C4-2B (cell line): ENCODE data around the gene METTL15.
"Not testable (repeated sequence)": the region's sequence is repeated elsewhere in the genome, so short reads cannot be mapped to it uniquely, and the experiment has no call there.

ENCODE experiments used
- H3K27ac ChIP-seq: fragments of 450-650 bp; 2 replicates; pipeline ENCODE4 v1.5.1; 2017
- CTCF ChIP-seq: fragments of 450-650 bp; conservative IDR thresholded peaks from 2 replicates; pipeline ENCODE4 v1.5.1; 2017; ENCODE audit warnings: mild to moderate bottlenecking
- ZFX ChIP-seq: fragments of 450-650 bp; IDR thresholded peaks from 2 replicates; pipeline ENCODE4 v1.6.1; 2017

Gene METTL15

GRCh38 chr11:28303477-28304191 lies 195.4 kb downstream of the METTL15 start:
- no peak overlapping the region for H3K27ac ChIP-seq
- no peak for TF ChIP-seq CTCF
- no peak for TF ChIP-seq ZFX

DNA sequence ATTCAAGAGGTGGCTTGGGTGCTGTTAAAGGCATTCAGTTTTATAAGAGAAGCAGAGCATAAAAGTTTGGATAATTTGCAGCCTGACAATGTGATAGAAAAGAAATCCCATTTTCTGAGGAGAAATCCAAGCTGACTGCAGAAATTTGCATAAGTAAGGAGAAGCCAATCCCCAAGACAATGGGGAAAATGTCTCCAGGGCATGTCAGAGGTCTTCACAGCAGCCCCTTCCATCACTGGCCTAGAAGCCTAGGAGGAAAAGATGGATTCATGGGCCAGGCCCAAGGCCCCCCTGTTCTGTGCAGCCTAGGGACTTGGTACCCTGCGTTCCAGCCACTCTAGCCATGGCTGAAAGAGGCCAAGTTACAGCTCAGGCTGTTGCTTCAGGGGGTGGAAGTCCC lies 207.3 kb downstream of the METTL15 start:
- no peak for TF ChIP-seq ZFX
- TF ChIP-seq CTCF = no peak
- no peak overlapping the region for H3K27ac ChIP-seq

- no peak for TF ChIP-seq ZFX
These were observed 210.7 kb downstream of the METTL15 start for GRCh38 chr11:28318871-28319270.

DNA sequence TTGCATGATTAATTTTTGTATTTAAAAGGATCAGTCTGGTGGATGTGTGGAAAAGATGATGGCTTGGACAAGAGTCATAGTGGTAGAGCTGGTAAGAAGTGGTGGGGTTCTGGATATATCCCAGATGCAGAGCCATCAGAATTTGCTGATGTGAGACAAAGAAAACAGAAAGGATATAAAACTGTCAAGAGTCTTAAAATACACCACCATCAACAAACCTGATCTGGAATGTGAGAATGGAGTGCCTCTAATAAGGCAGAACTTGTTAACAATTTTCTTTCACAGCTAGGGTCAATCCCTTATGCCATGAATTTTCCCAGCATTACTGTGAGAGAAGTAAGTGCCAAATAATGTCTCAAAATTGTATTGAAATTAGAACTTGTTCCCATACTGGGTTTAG lies 215.4 kb downstream of the METTL15 start:
- H3K27ac ChIP-seq = no peak overlapping the region

More at GRCh38 chr11:28318871-28319270, 210.7 kb downstream of the METTL15 start:
- no peak overlapping the region for H3K27ac ChIP-seq

GRCh38 chr11:28332393-28332792 lies 224.2 kb downstream of the METTL15 start:
- H3K27ac ChIP-seq = not testable (repeated sequence)

More for the DNA sequence above, 215.4 kb downstream of the METTL15 start:
- TF ChIP-seq CTCF = no peak
- TF ChIP-seq ZFX = no peak

GRCh38 chr11:28337701-28338100 lies 229.5 kb downstream of the METTL15 start:
- H3K27ac ChIP-seq = no peak overlapping the region
- TF ChIP-seq ZFX (no peak), CTCF (no peak)

GRCh38 chr11:28338371-28338770 lies 230.2 kb downstream of the METTL15 start:
- H3K27ac ChIP-seq = no peak overlapping the region
- no peak for TF ChIP-seq CTCF
- TF ChIP-seq ZFX = no peak

- H3K27ac ChIP-seq = no peak overlapping the region
- TF ChIP-seq CTCF (no peak), ZFX (no peak)
These were observed 231.3 kb downstream of the METTL15 start for GRCh38 chr11:28339488-28339887.
